Smooth muscle cell of the coronary artery (primary cell): ENCODE data around the gene ZNF628. TPM values are rescaled to one million over a fixed set of nuclear protein-coding genes. Genes with fewer than 3 reads are reported as not detected.

Source experiments
- total RNA-seq: library from RNA; depleted of rRNA; stranded (reverse); fragments of >200 nt; gene quantifications from 2 replicates; pipeline ENCODE4 v1.2.3, GENCODE V29; 2014; ENCODE audit warnings: low replicate concordance

Gene ZNF628
- 0.35 and 0.60 TPM in 2 replicates for total RNA-seq

DNA sequence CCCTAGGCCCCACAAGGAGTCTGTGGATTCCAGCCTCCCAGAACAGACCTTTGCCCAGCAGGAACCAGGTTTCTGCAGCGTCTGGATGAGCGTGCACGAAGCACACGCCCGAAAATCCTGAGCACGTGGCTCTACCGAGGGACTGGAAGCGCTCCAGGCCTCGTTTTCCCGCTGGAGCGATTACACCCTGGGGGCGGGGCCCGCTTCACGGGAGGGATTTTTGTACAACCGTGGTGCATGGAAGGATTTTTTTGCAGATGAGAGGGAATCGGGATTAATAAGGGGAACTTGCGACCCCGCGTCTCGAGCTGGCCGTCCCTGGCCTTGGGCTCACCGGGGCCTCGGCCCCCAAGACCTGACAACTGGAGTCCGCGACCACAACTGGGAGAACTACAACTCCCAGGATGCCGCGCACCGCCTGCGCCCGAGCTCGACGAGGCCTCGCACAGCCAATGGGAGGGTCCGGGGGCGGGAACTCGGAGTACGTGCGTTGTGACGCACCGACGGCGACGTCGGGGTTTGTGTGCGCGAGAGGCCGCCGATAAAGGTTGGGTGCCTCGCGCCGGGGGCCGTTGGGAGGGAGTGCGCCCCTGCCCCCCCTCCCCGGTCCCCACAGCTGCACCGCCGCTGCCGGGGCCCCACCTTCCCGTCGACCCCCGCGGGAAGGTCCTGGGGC, at the start of gene ZNF628:
Gene ZNF628, plus strand, starts transcription at position 518 of the 676 bp plus-strand sequence. CDS start 3,294 bp downstream, outside the sequence.

GRCh38 chr19:55443045-55443823, 33.2 kb upstream of the ZNF628 start, which contains the start of gene SHISA7:
Gene SHISA7, minus strand, starts transcription at chr19:55443300. Its CDS starts 437 bp downstream, at chr19:55442863.

DNA sequence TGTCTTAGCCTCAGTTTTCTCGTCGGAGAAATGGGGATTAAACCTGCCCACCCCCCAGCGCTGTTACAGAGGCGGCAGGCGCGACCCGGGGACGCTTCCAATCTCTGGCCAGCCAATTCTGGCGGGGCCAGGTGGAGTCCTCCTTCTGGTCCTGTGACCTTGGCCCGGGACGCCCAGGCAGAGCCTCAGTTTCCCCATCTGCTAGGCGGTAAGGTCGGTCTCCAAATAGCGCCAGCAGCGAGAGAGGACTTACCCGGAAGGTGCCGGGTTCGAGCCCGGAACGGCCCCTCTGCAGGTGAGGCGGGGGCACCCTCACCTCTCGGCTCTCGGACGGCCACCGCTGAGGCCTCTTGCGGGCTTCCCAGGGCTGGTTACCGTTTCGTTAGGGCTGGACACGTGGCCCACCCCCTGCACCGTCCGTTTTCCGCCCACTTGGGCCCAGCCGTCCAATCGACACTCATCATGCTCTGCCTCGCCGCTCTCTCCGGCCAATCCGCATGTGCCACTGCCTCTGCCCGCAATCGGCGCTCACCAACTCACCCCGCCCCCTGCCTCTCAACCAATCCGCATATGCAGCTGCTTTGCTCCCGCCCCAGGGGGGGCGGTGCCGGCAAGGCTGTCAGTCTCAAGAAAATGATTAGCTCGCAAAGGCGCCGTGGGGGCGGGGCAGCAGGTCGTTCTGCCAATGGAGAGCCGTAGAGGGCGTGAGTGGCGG, 15.0 kb upstream of the ZNF628 start, which contains the start of gene ISOC2:
Gene ISOC2, minus strand, starts transcription at position 384 of the 715 bp plus-strand sequence. CDS start 5,156 bp downstream, outside the sequence.

GRCh38 chr19:55464662-55465054, 11.8 kb upstream of the ZNF628 start, which contains the start of gene C19orf85:
Gene C19orf85, minus strand, starts transcription at chr19:55464751. Its CDS starts 197 bp downstream, at chr19:55464554.

DNA sequence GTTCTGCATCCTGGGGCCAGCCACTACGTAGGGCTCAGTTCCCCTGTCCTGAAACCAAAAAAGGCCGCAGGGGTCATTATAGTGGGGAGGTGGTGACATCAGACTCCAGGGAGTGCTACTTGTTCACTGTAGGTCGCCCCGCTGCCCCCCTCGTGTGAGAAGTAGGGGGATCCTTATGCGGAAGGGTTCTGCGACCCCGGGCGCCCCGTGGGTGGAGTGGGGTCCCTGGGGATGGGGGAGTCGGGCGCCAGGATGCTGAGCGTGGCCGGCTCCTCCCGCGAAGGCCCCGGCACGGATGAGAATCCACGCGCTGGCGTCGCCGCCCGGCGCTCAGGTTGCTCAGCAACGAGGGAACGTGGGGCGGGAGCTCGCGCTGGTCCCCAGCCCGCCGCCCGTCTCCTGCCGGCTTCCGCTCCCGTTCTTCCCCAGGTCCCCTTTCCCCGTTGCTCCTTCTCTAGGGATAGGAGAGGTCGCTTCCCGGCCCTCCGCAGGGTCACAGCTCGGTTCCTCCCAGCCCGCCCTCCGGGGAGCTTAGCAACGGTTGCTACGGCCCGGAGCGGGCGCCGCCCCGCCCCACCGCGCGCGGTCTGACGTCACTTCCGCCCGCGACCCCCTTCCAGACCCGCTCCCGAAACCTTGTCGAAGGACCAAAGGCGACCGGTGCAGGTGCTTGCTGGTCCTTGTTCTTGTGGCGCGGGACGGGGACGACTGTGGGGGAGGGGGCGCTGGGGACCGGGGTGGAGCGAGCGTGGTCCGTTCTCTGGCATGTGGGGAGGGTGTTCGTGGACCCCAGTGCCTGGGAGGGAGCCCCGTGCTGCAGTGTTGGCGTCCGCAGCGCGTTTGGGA, 8.4 kb downstream of the ZNF628 start, which contains the start of gene NAT14:
Gene NAT14, plus strand, starts transcription at position 596 of the 846 bp plus-strand sequence. CDS start 521 bp downstream, outside the sequence.

DNA sequence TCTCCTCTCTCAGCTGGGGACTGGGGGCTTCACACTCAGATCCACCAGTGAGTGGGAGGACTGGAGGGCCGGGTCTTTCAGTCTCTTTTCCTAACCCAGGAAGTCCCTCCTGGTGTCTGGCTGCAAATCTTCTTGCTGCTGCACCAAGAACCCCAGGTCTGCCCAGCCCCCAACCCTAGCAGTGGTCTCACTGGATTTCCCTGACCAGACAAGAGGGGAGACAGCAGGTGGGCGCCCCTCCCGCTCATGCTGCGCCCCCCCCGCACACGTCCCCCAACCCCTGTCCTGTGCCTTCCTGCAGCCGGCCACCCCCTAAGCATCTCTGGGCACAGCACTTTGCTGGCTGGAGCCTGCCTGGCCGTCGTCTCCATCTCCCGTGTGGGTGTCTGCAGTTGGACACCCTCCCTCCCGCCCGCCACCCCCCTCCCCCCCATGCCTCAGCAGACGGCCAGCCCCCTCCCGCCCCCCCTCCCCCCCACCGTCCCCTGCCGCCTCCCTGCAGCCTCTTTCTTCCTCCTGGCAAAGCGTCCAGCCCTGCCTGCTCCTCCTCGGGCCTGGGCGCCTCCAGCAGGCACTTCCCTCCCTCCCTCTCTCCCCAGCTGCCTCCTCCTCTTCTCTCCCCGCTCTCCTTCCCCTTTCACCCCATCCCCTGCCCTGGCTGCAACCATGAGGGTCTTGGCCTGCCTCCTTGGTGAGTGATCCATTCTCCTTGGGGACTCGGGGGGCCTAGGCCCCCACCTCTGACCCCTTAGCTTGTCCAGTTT, 11.7 kb downstream of the ZNF628 start, which contains the start of gene SSC5D:
Gene SSC5D, plus strand, starts transcription at position 513 of the 764 bp plus-strand sequence. Its CDS starts 154 bp downstream, at position 667.

Other genes starting within 250 kb of the ZNF628 start
- 0.98 and 1.2 TPM in 2 replicates for gene TMEM86B, start 247.9 kb upstream of the ZNF628 start, total RNA-seq
- gene PPP6R1, start 217.6 kb upstream of the ZNF628 start, total RNA-seq, result 18.2 and 30.9 TPM in 2 replicates
- 18.0 and 25.8 TPM in 2 replicates for gene HSPBP1, start 196.5 kb upstream of the ZNF628 start, total RNA-seq
- gene BRSK1, start 192.6 kb upstream of the ZNF628 start, total RNA-seq, result 6.9 and 11.3 TPM in 2 replicates
- gene TMEM150B, start 151.3 kb upstream of the ZNF628 start, total RNA-seq, result not detected in 2 replicates
- gene KMT5C, start 136.7 kb upstream of the ZNF628 start, total RNA-seq, result 5.8 and 10.8 TPM in 2 replicates
- not detected in 2 replicates for gene COX6B2, start 121.9 kb upstream of the ZNF628 start, total RNA-seq
- gene GARIN5B, start 113.4 kb upstream of the ZNF628 start, total RNA-seq, result not detected in 2 replicates
- gene IL11, start 106.2 kb upstream of the ZNF628 start, total RNA-seq, result 0.23 and 4.7 TPM in 2 replicates
- not detected in 2 replicates for gene TMEM190, start 99.8 kb upstream of the ZNF628 start, total RNA-seq
- 0.30 TPM in 1 of 2 replicates, not detected in the other for gene TMEM238, start 92.3 kb upstream of the ZNF628 start, total RNA-seq
- 245 and 291 TPM in 2 replicates for gene RPL28, start 90.7 kb upstream of the ZNF628 start, total RNA-seq
- gene UBE2S, start 68.8 kb upstream of the ZNF628 start, total RNA-seq, result 7.3 and 94.4 TPM in 2 replicates
- not detected in 2 replicates for gene SHISA7, start 33.3 kb upstream of the ZNF628 start, total RNA-seq
- 23.4 and 87.9 TPM in 2 replicates for gene ISOC2, start 15.0 kb upstream of the ZNF628 start, total RNA-seq
- not detected in 2 replicates for gene C19orf85, start 11.9 kb upstream of the ZNF628 start, total RNA-seq
- 6.7 and 15.1 TPM in 2 replicates for gene NAT14, start 8.6 kb downstream of the ZNF628 start, total RNA-seq
- gene SSC5D, start 11.8 kb downstream of the ZNF628 start, total RNA-seq, result 0.68 and 5.7 TPM in 2 replicates
- not detected in 2 replicates for gene SBK2, start 60.5 kb downstream of the ZNF628 start, total RNA-seq
- gene SBK3, start 68.9 kb downstream of the ZNF628 start, total RNA-seq, result not detected in 2 replicates
- gene ZNF579, start 104.2 kb downstream of the ZNF628 start, total RNA-seq, result 0.94 and 3.3 TPM in 2 replicates
- gene FIZ1, start 122.9 kb downstream of the ZNF628 start, total RNA-seq, result 1.3 and 1.6 TPM in 2 replicates
- gene ZNF524, start 123.7 kb downstream of the ZNF628 start, total RNA-seq, result 7.3 and 7.5 TPM in 2 replicates
- under 0.01 and 0.53 TPM in 2 replicates for gene ZNF865, start 129.0 kb downstream of the ZNF628 start, total RNA-seq
- 2.0 and 3.5 TPM in 2 replicates for gene ZNF784, start 147.9 kb downstream of the ZNF628 start, total RNA-seq
- 3.6 and 6.4 TPM in 2 replicates for gene ZNF580, start 164.4 kb downstream of the ZNF628 start, total RNA-seq
- gene ZNF581, start 167.0 kb downstream of the ZNF628 start, total RNA-seq, result 18.8 and 20.7 TPM in 2 replicates
- gene CCDC106, start 171.6 kb downstream of the ZNF628 start, total RNA-seq, result 2.7 and 6.4 TPM in 2 replicates
- 82.3 and 109 TPM in 2 replicates for gene U2AF2, start 178.4 kb downstream of the ZNF628 start, total RNA-seq
- 54.2 and 64.5 TPM in 2 replicates for gene EPN1, start 198.6 kb downstream of the ZNF628 start, total RNA-seq